ENCODE results near the gene RNF207.

The RNF207 gene

GRCh38 chr1:6243053-6243834, 37.3 kb downstream of the RNF207 start:
- Histone ChIP-seq H3K4me3 (ENCODE audit: low read depth, low read length) (no peak overlapping the region), H3K36me3 (ENCODE audit: control insufficient read depth in 2 of 2, insufficient read depth in 1 of 2, low read length in 2 of 2) (no peaks in the 10 kb centered on the region), H3K9me3 (ENCODE audit: control insufficient read depth, insufficient read depth, low read depth, low read length) (no peaks in the 10 kb centered on the region), H3K27ac (ENCODE audit: extremely low read depth, low read depth, low read length) (no peak overlapping the region), H3K4me1 (ENCODE audit: control insufficient read depth, insufficient read depth, low read length) (no peaks in the 10 kb centered on the region; the same call in 1 of the 2 replicates)
- ChIA-PET POLR2A (interaction anchor here (1.1 kb wide), 1 partner anchor 8 kb away, joined by 3 read pairs; no protein-coding TSS in a partner anchor), CTCF (interaction anchor here (0.6 to 2.1 kb wide), 7 partner anchors 13 to 195 kb away, joined by 3 to 8 read pairs (median 3); no protein-coding TSS in a partner anchor)
- no peak for TF ChIP-seq ZSCAN18 (tag by site-specific recombination; IDR thresholded peaks at IDR 0.05)
- TF ChIP-seq ZIC2 (tag by site-specific recombination; IDR thresholded peaks at IDR 0.05) = peak; percentile 66
- TF ChIP-seq, protein P1, sequence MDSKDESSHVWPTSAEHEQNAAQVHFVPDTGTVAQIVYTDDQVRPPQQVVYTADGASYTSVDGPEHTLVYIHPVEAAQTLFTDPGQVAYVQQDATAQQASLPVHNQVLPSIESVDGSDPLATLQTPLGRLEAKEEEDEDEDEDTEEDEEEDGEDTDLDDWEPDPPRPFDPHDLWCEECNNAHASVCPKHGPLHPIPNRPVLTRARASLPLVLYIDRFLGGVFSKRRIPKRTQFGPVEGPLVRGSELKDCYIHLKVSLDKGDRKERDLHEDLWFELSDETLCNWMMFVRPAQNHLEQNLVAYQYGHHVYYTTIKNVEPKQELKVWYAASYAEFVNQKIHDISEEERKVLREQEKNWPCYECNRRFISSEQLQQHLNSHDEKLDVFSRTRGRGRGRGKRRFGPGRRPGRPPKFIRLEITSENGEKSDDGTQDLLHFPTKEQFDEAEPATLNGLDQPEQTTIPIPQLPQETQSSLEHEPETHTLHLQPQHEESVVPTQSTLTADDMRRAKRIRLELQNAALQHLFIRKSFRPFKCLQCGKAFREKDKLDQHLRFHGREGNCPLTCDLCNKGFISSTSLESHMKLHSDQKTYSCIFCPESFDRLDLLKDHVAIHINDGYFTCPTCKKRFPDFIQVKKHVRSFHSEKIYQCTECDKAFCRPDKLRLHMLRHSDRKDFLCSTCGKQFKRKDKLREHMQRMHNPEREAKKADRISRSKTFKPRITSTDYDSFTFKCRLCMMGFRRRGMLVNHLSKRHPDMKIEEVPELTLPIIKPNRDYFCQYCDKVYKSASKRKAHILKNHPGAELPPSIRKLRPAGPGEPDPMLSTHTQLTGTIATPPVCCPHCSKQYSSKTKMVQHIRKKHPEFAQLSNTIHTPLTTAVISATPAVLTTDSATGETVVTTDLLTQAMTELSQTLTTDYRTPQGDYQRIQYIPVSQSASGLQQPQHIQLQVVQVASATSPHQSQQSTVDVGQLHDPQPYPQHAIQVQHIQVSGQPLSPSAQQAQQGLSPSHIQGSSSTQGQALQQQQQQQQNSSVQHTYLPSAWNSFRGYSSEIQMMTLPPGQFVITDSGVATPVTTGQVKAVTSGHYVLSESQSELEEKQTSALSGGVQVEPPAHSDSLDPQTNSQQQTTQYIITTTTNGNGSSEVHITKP (tag by site-specific recombination; IDR thresholded peaks at IDR 0.05) = no peak
- no peak for TF ChIP-seq SALL2 (tag by site-specific recombination; IDR thresholded peaks at IDR 0.05; ENCODE audit: borderline replicate concordance)
- TF ChIP-seq ZNF837 (tag by site-specific recombination; IDR thresholded peaks at IDR 0.05) = no peak
- no peak for TF ChIP-seq ZNF623 (tag by site-specific recombination; IDR thresholded peaks at IDR 0.05)
- no peak for TF ChIP-seq ZNF2 (tag by site-specific recombination; IDR thresholded peaks at IDR 0.05)
- no peak for TF ChIP-seq ZNF518A (tag by site-specific recombination; conservative IDR thresholded peaks at IDR 0.05; ENCODE audit: low read depth)
- no peak for TF ChIP-seq ZNF132 (tag by site-specific recombination; IDR thresholded peaks at IDR 0.05; ENCODE audit: borderline replicate concordance)
- peak; percentile 48 for TF ChIP-seq GLIS2 (tag by site-specific recombination; IDR thresholded peaks at IDR 0.05)
- no peak for TF ChIP-seq SP2 (tag by site-specific recombination; IDR thresholded peaks at IDR 0.05)
- TF ChIP-seq, protein P2, sequence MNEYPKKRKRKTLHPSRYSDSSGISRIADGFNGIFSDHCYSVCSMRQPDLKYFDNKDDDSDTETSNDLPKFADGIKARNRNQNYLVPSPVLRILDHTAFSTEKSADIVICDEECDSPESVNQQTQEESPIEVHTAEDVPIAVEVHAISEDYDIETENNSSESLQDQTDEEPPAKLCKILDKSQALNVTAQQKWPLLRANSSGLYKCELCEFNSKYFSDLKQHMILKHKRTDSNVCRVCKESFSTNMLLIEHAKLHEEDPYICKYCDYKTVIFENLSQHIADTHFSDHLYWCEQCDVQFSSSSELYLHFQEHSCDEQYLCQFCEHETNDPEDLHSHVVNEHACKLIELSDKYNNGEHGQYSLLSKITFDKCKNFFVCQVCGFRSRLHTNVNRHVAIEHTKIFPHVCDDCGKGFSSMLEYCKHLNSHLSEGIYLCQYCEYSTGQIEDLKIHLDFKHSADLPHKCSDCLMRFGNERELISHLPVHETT (tag by site-specific recombination; IDR thresholded peaks at IDR 0.05) = no peak

Measured in HEK293 (cell line).